SK-N-MC (cell line): Measurements from ENCODE around the gene FOXD1.

Experiments
- EZH2 ChIP-seq: fragments of 200-600 bp; sonication (generic); IDR thresholded peaks from one replicate; pipeline ENCODE4 v1.6.1; 2017; ENCODE audit warnings: antibody characterized with exemption
- POLR2AphosphoS5 ChIP-seq: IDR thresholded peaks from 2 replicates; pipeline ENCODE4 v1.6.1; 2012; ENCODE audit warnings: mild to moderate bottlenecking, low read depth, low read length, borderline replicate concordance

- TF ChIP-seq EZH2 (no peak), POLR2AphosphoS5 (no peak)
Measured at GRCh38 chr5:73452215-73452614, 3.6 kb upstream of the FOXD1 start.
